GM21528 (cell line): Measurements from ENCODE around the gene MOB2.

Experiments
- ATAC-seq: cut with Tn5 transposase; IDR thresholded peaks from one replicate; pipeline ENCODE4 v1.9.1; 2021; ENCODE audit warnings: mild to moderate bottlenecking, moderate library complexity; ENCODE audit not compliant: unreplicated experiment, low FRiP score

The MOB2 gene

DNA sequence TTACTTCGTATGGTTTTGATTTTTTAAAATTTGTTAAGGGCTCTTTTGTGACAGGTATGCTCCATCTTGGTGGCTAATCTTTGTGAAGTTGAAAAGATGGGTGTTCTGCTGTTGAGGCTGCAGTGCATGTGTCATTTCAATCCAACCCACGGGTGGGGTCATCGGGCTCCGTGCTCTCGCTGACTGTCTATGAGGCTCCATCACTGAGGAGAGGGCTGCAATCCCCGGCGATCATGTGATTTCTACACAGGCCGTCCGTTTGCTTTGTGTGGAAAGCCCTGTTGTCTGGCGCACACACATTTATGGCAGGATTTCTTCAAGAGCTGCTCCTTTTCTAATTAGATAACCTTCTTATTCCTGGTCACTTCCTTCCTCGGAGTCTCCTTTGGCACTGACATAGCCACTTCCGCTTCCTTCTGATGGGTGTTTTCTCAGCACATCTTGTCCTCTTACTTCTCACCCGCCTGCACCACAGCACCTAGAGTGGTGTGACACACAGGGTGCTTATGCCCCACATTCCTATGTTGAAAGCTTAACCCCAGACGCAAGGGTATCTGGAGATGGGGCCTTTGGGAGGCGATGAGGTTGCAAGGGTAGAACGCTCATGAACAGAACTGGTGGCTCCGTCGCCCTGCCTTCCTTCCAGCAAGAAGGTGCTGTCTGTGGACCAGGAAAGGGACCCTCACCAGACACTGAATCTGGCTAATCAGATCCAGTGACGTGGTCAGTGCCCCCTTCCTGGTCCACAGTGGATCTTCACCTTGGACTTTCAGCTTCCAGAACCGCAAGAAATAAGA is 9.4 kb downstream of the MOB2 start:
- ATAC-seq = no peak

DNA sequence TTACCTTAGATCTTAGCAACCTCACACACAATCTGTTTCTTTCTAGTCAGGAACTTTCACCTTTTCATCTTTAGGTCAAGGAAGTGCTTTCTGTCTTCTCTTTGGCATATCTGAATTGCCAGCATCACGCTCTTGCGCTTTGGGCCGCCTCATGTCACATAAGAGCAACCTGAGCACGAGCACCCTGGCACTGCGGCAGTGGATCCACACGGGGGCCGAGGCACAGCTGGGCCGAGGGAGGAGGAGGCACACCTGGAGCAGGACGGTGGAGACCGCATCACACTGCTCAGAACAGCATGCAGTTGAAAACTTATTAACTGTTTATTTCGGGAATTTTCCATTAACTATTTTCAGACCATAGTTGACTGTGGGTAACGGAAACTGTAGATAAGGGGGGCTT is 10.7 kb downstream of the MOB2 start:
- no peak for ATAC-seq

DNA sequence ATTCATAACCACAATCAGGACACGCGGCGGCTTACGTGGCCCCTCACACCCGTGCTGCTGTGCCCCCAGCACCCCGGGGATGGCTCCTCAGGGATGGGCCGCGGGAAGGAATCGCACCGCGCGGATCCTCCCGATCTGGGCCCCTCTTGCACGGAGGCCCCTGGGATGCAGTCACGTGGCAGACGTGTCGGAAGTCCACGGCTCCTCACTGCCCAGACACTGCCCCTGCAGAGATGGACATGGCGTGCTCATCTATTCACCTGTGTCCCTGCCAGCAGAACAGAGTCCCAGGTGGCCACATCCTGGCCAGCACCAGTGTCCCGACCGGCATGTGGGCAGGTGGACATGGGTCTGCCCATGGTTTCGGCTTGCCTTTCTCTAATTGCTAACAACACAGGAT is 12.8 kb downstream of the MOB2 start:
- no peak for ATAC-seq

DNA sequence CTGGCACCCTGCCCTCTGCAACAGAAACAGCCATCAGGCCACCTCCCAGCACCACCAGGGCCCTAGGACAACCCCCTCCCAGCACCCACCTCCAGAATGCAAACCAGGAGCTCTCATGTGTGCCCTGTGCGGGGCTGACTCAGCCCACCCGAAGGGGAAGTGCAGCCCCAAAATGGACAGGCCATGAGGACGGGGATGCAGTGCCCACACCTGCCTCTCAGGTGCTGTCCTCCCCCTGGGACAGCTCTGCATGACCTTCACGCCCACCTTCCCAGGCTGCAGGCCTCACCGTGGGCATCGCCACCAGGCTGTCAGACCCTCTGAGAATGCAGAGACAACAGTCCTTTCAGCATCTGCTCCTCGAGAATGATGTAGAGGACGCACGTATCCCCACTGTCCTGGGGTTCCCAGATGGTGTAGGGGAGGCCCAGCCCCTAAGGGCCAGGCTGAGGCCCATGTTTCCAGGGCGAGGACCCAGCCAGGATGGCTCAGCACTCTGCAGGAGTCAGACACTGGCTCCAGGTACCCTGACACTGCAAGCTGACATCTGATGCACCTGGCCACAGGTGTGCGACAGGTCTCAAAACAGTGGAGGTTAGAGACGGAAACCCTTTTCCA is 13.5 kb downstream of the MOB2 start:
- ATAC-seq = no peak

GRCh38 chr11:1472180-1473005 is 14.2 kb downstream of the MOB2 start:
- ATAC-seq = no peak

- no peak for ATAC-seq
Measured at GRCh38 chr11:1471736-1472135, 14.8 kb downstream of the MOB2 start.

- no peak for ATAC-seq
Measured at GRCh38 chr11:1470681-1471611, 15.6 kb downstream of the MOB2 start.

DNA sequence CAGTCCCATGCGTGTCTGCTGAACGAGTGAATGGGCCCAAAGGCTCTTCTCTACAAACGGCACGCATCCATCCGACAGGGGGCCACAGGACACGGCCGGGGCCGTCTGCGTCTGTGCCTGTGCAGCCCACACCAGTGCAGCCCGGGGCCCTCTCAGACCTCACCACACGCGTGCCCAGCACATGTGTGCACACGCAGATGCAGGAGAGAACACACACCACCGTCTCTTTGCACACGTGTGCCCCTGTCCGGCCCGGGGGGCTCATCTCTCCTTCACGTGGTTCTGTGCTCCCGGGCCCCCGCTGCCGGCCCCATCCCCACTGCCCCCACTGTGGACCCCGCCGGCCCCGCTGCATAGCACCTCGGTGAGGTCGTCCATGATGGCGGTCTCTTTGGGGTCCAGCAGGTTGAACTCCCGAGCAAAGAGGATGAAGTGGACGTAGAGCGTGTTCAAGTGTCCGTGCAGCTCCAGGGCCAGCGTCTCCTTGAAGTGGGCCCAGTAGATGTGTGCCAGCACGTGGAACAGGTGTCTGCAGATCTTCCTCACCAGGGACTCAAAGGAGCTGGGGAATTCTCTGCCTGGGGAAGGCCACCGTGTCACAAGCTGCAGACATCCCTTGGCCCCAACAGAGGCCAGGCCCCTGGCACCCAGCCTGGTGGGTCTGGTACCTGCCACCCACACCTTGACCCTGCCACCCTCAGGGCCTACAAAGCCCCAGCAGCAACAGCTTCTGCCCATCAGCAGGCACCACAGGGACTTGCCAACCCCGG is 16.5 kb downstream of the MOB2 start:
- ATAC-seq = no peak

DNA sequence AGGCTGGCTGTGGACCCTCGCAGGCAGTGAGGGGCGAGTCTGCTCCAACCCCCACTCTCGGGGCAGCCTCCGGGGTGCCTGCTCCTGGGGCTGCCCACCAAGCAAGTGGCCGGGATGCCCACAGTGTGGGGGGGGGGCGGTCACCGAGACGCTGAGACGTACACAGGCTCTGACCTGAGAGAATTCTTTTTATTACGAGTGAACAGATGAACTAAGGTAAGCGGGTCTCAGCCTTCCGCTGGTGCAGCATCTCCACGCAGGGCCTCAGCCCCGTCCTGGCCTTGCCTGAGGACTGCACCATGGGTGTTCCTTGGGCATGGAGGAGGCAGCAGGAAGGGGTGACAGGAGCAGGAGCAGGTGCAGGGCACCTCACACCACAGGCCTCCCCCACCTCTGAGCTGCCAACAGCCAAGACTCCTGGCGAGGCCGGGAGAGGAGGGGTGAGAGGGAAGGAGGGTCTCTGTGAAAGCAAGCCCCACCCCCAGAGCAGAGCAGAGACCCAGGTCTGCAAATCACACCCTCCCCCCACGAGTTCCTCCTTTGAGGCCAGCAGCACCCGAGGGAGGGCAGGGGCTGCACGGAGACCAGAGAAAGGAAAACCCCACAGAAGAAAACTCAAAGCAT is 17.2 kb downstream of the MOB2 start:
- no peak for ATAC-seq

DNA sequence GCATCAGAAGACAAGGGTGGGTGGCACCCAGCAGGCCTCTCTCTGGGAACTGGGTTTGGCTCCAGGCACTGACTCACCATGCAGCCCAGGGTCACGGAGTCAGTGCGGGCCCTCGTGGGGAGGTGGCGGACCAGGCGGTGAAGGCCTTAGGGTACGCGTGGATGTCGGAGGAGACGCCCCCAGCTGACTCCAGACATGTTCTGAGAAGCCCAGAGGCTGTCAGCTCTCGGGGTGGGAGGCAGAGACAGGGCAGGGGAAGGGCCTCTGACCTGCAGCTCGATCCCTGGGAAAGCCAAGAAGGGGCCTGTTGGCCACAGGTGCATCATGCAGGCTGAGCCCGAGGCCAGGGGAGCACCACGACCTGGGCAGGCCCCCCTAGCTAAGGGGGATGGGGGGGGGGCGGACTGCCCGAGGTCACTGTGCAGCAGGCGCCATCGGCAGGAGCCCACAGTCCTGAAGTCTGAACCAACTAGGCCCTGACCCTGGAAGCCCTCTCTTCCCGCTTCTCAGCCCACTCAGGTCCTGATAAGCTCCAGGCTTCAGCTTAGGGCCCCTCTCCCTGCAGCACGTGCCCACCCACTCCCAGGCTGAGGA is 18.0 kb downstream of the MOB2 start:
- no peak for ATAC-seq

DNA sequence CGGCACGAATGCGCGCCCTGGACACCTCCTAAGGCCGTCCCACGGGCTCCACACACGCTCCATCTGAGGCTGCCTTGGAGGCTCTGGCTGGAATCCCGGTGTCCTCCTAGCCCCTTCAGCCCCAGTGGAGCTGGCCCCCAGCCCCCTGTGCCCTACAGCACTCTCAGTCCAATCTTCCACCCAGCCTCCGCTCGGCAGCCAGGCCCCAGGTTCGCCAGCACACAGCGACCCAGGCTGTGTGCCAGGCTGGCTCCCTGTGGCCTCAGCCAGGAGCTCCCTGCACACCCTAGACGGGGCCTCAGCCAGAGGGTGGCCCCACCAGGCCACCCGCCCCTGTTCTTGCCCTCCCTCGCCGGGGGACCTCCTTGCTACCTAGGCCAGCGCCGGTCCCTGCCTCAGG is 18.6 kb downstream of the MOB2 start:
- ATAC-seq = no peak

GRCh38 chr11:1467270-1467669 is 19.3 kb downstream of the MOB2 start:
- no peak for ATAC-seq

DNA sequence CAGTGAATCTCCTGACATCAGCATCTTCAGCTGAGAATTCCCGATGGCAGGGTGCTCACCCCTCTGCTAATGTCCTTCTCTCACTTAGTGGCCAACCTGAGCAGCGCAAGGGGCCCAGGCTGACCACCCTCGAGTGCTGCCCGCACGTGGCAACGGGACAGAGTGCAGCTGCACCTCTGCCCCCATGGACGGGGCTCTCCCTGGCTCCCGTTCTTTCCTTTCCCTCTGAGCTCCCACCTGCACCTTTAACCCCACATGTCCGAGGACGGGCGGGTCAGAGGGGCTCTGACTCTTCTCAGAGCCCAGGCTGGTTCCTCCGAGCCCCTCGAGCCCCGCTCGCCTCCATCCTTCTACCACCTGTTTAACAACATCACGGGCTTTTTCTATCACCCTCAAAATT is 19.8 kb downstream of the MOB2 start:
- no peak for ATAC-seq

DNA sequence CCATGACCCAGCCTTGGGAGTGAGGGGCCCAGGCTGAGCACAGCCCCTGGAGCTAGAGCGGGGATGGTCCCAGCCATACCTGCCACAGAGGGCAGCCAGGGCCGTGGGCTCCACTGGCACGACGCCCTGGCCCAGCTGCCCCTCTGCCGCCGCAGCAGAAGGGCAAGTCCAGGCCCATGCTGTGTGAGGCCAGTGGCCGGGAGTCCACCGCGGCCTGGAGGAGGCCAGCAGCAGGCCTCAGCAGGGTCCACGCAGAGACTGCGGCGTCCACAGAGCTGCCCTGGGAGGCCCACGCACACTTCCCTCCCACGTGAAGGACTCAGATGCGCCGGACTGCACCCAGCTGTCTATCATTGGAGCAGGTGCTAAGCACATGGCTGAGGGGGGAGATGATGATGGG is 23.5 kb downstream of the MOB2 start:
- no peak for ATAC-seq

DNA sequence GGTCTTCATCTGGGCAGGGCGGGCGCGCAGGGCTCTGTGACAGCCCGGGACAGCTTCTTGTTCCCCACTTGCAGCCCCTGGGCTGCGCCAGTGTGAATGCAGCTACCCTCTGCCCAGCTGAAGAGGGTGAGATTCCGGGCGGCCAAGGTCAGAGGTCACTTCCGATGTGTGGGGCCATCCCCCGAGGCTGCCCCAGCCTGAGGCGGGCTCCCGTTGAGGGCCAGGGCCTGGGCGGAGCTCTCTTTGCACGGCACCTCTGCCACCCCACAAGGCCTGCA is 23.9 kb downstream of the MOB2 start:
- ATAC-seq = no peak

- ATAC-seq = no peak
Measured at GRCh38 chr11:1461826-1462697, 24.5 kb downstream of the MOB2 start.

GRCh38 chr11:1460986-1461825 is 25.4 kb downstream of the MOB2 start:
- ATAC-seq = no peak
